Neutrophil (primary cell): Measurements from ENCODE around the gene KHDC3L.

ENCODE experiments used
- H3K27ac ChIP-seq: fragments of 200-600 bp; sonication (generic); 2 replicates; pipeline ENCODE4 v1.5.1; 2016; ENCODE audit warnings: mild to moderate bottlenecking, moderate library complexity
- H3K27me3 ChIP-seq: fragments of 200-600 bp; sonication (generic); 2 replicates; pipeline ENCODE4 v1.6.0; 2016; ENCODE audit warnings: mild to moderate bottlenecking
- H3K36me3 ChIP-seq: fragments of 200-600 bp; sonication (generic); 2 replicates; pipeline ENCODE4 v1.5.1; 2017
- H3K4me1 ChIP-seq, 2 experiments: fragments of 200-600 bp in 1 of 2; sonication (generic) in 1 of 2; 1 replicate in 1 of 2; 2 replicates in 1 of 2; pipeline versions ENCODE4 v1.5.1 to v1.6.1; 2013 to 2016; ENCODE audit warnings: low read depth in 1 of 2, low read length in 1 of 2, mild to moderate bottlenecking in 1 of 2, moderate library complexity in 1 of 2; ENCODE audit not compliant: control insufficient read depth in 1 of 2, insufficient read depth in 1 of 2
- H3K4me3 ChIP-seq, 2 experiments: fragments of 200-600 bp in 1 of 2; sonication (generic) in 1 of 2; 1 replicate in 1 of 2; 2 replicates in 1 of 2; pipeline ENCODE4 v1.5.1; 2013 to 2016; ENCODE audit warnings: low read depth in 1 of 2, low read length in 1 of 2, mild to moderate bottlenecking in 1 of 2, moderate library complexity in 1 of 2
- H3K9me3 ChIP-seq: fragments of 200-600 bp; sonication (generic); 2 replicates; pipeline ENCODE4 v1.5.1; 2016
- CTCF ChIP-seq: fragments of 200-600 bp; sonication (generic); IDR thresholded peaks from 2 replicates; pipeline ENCODE4 v1.5.1; 2016; ENCODE audit warnings: antibody characterized with exemption

Gene KHDC3L

GRCh38 chr6:73348550-73349204, 13.8 kb upstream of the KHDC3L start:
- H3K4me3 ChIP-seq = no peak overlapping the region
- no peaks in the 10 kb centered on the region for H3K9me3 ChIP-seq
- no peaks in the 10 kb centered on the region for H3K36me3 ChIP-seq
- no peaks in the 10 kb centered on the region for H3K4me1 ChIP-seq
- peaks cover 62% of the 10 kb centered on the region for H3K27me3 ChIP-seq
- H3K27ac ChIP-seq = no peak overlapping the region
- no peak for TF ChIP-seq CTCF

- no peaks in the 10 kb centered on the region for H3K9me3 ChIP-seq
- no peak overlapping the region for H3K4me3 ChIP-seq
- no peak for TF ChIP-seq CTCF
- H3K4me1 ChIP-seq = no peaks in the 10 kb centered on the region
- peaks cover 62% of the 10 kb centered on the region for H3K27me3 ChIP-seq
- H3K36me3 ChIP-seq = no peaks in the 10 kb centered on the region
- H3K27ac ChIP-seq = no peak overlapping the region
Observed at GRCh38 chr6:73349311-73349710, 13.1 kb upstream of the KHDC3L start.

DNA sequence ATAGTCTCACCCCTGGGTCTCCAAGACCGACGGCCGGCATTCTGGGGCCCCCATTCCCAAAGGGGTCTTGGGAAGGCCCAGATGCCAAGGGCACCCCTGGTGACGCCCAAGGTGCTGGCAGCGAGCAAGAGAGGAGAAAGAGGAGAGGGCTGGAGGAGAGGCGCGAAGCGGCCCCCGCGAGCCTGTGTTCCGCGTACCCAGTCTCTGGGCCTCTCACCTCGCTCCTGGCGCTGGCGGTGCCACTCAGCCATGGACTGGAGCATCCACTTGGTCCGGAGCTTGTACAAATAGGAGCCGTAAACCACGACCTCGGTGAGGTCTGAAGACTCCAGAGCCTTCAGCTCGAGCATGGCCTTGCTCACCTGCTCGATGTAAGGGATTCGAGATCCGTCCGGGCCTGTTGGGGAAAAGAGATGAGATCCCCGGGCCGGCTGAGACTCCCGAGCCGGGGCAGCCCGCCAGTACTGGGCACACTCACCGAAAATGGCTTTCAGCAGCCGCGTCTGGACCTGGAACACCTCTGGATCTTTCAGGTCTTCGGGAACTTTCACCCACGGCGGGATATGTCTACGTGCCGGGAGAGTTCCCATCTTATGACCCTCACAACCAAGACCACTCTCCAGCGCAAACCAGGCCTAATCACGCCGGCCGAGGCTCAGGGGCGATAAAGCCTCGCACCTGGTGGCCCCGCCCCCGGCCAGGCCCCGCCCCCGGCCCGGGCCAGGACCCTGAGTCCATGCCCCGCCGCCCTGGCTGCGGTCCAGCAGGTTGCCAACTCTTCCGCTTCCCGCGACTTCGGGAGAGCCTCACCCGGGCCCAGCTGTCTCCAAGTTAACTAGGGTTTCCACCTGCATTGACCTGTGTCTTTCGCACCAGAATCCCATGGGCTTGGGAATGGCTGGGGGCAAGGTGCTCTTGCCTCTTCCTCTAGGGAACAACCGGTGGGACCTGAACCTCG, 8.5 kb upstream of the KHDC3L start, which contains the start of gene DPPA5:
Gene DPPA5 (minus strand): TSS at position 641 of the 958 bp plus-strand sequence. CDS start 51 bp downstream, at position 590.
- Histone ChIP-seq H3K9me3 (no peaks in the 10 kb centered on the region), H3K27ac (no peak within 1 kb of the TSS), H3K27me3 (peaks cover 33% of the 10 kb centered on the region), H3K4me1 (no peaks in the 10 kb centered on the region), H3K4me3 (no peak within 1 kb of the TSS), H3K36me3 (no peaks in the 10 kb centered on the region)
- no peak for TF ChIP-seq CTCF

GRCh38 chr6:73362869-73363536, 545 bp downstream of the KHDC3L start:
- H3K4me1 ChIP-seq = no peaks in the 10 kb centered on the region
- H3K36me3 ChIP-seq = no peaks in the 10 kb centered on the region
- TF ChIP-seq CTCF = no peak
- H3K27ac ChIP-seq = no peak overlapping the region
- no peak overlapping the region for H3K4me3 ChIP-seq
- H3K9me3 ChIP-seq = no peaks in the 10 kb centered on the region
- no peaks in the 10 kb centered on the region for H3K27me3 ChIP-seq

- H3K27ac ChIP-seq = no peak overlapping the region
- H3K27me3 ChIP-seq = no peaks in the 10 kb centered on the region
- H3K4me1 ChIP-seq = no peaks in the 10 kb centered on the region
- H3K9me3 ChIP-seq = no peaks in the 10 kb centered on the region
- H3K4me3 ChIP-seq = no peak overlapping the region
- TF ChIP-seq CTCF = no peak
- no peaks in the 10 kb centered on the region for H3K36me3 ChIP-seq
Observed at GRCh38 chr6:73363537-73363875, 1.0 kb downstream of the KHDC3L start.
